GM18951 (cell line): ENCODE measurements around the gene PRSS2.

Source experiments
- POLR2A ChIP-seq: IDR thresholded peaks from 4 replicates; pipeline ENCODE4 v1.6.1; 2011; ENCODE audit warnings: mild to moderate bottlenecking; ENCODE audit not compliant: insufficient read length, insufficient read depth; ENCODE audit errors: extremely low read depth
- in situ Hi-C: fragments of 300-500 bp; cut with MboI; formaldehyde crosslinking; loops from one replicate; pipeline ENCODE4 v1.12.0; 2022; ENCODE audit warnings: low sequenced_read_pairs, mixed read lengths, inconsistent platforms; ENCODE audit not compliant: unreplicated experiment

Gene PRSS2

GRCh38 chr7:142819530-142819929 is 48.8 kb downstream of the PRSS2 start:
- in situ Hi-C loops, result loop anchor here (25.0 kb wide), 1 partner anchor 182 kb away; no protein-coding TSS in a partner anchor
- TF ChIP-seq POLR2A, result no peak

GRCh38 chr7:142822714-142823113 is 51.9 kb downstream of the PRSS2 start:
- TF ChIP-seq POLR2A, result no peak
- in situ Hi-C loops, result loop anchor here (25.0 kb wide), 1 partner anchor 185 kb away; no protein-coding TSS in a partner anchor
